Neural cell (in vitro differentiated cells): ENCODE data around the gene RPS6KA2. TPM values are rescaled to one million over a fixed set of nuclear protein-coding genes. Genes with fewer than 3 reads are reported as not detected.

Experiments
- H2AFZ ChIP-seq: fragments of 200-600, 300-800 bp; sonication (generic), shearing (Covaris generic); 2 replicates; pipeline ENCODE4 v1.6.0; 2014; ENCODE audit warnings: low read depth, mild to moderate bottlenecking, antibody characterized with exemption, low read length, moderate library complexity
- H3F3A ChIP-seq: fragments of 200-600 bp; shearing (Covaris generic); 2 replicates; pipeline ENCODE4 v1.6.1; 2016; ENCODE audit warnings: mild to moderate bottlenecking, moderate library complexity, mixed read lengths, antibody characterized with exemption, low read length; ENCODE audit not compliant: insufficient read depth, poor library complexity, severe bottlenecking
- H3K27ac ChIP-seq: fragments of 200-600, 300-800 bp; sonication (generic), shearing (Covaris generic); 2 replicates; pipeline ENCODE4 v1.5.1; 2014; ENCODE audit warnings: mild to moderate bottlenecking, low read length, moderate library complexity
- H3K27me3 ChIP-seq: fragments of 300-800, 200-600 bp; sonication (generic), shearing (Covaris generic); 2 replicates; pipeline ENCODE4 v1.6.0; 2014; ENCODE audit warnings: mild to moderate bottlenecking, low read depth, low read length, moderate library complexity; ENCODE audit not compliant: insufficient read depth
- H3K36me3 ChIP-seq: fragments of 300-800, 200-600 bp; sonication (generic), shearing (Covaris generic); 2 replicates; pipeline ENCODE4 v1.5.1; 2014; ENCODE audit warnings: mild to moderate bottlenecking, antibody characterized with exemption, low read length, moderate library complexity; ENCODE audit not compliant: insufficient read depth
- H3K4me2 ChIP-seq: fragments of 300-800, 200-600 bp; sonication (generic), shearing (Covaris generic); 2 replicates; pipeline ENCODE4 v1.6.0; 2014; ENCODE audit warnings: mild to moderate bottlenecking, low read length
- H3K4me3 ChIP-seq: fragments of 300-800, 200-600 bp; sonication (generic), shearing (Covaris generic); 2 replicates; pipeline ENCODE4 v1.5.1; 2014; ENCODE audit warnings: mild to moderate bottlenecking, low read length, moderate library complexity
- H3K79me2 ChIP-seq: fragments of 200-600 bp; shearing (Covaris generic); replicated peaks from 2 replicates; pipeline ENCODE4 v1.6.0; 2014; ENCODE audit warnings: mild to moderate bottlenecking, low read length, moderate library complexity; ENCODE audit not compliant: insufficient read depth
- H3K9ac ChIP-seq: fragments of 300-800, 200-600 bp; sonication (generic), shearing (Covaris generic); 2 replicates; pipeline ENCODE4 v1.6.1; 2016; ENCODE audit warnings: mild to moderate bottlenecking, low read length, mixed read lengths
- H3K9me2 ChIP-seq: fragments of 200-600 bp; shearing (Covaris generic); 2 replicates; pipeline ENCODE4 v1.6.1; 2016; ENCODE audit warnings: mild to moderate bottlenecking, low read length, mixed read lengths; ENCODE audit not compliant: insufficient read depth
- H3K9me3 ChIP-seq: fragments of 200-600, 300-800 bp; sonication (generic), shearing (Covaris generic); 2 replicates; pipeline ENCODE4 v1.6.1; 2016; ENCODE audit warnings: mild to moderate bottlenecking, mixed run types, low read length, moderate library complexity, mixed read lengths
- H4K20me1 ChIP-seq: fragments of 200-600 bp; shearing (Covaris generic); 2 replicates; pipeline ENCODE4 v1.6.1; 2016; ENCODE audit warnings: mild to moderate bottlenecking, mixed run types; ENCODE audit not compliant: insufficient read depth
- EP300 ChIP-seq: fragments of 450-650 bp; conservative IDR thresholded peaks from 2 replicates; pipeline ENCODE4 v1.6.1; 2014; ENCODE audit warnings: antibody characterized with exemption, mild to moderate bottlenecking, moderate library complexity; ENCODE audit not compliant: poor library complexity, severe bottlenecking
- EZH2 ChIP-seq: fragments of 200-600, 300-800 bp; shearing (Covaris generic), sonication (generic); IDR thresholded peaks from 2 replicates; pipeline ENCODE4 v1.6.1; 2014; ENCODE audit warnings: antibody characterized with exemption, low read length, borderline replicate concordance, mild to moderate bottlenecking; ENCODE audit not compliant: insufficient read depth, poor library complexity, severe bottlenecking
- MXI1 ChIP-seq: fragments of 450-650 bp; conservative IDR thresholded peaks from 2 replicates; pipeline ENCODE4 v1.6.1; 2014; ENCODE audit warnings: antibody characterized with exemption, mild to moderate bottlenecking; ENCODE audit not compliant: poor library complexity, severe bottlenecking
- POLR2AphosphoS5 ChIP-seq: IDR thresholded peaks from 2 replicates; pipeline ENCODE4 v1.6.1; 2012
- RAD21 ChIP-seq: fragments of 450-650 bp; conservative IDR thresholded peaks from 2 replicates; pipeline ENCODE4 v1.6.1; 2014; ENCODE audit warnings: antibody characterized with exemption, mild to moderate bottlenecking, moderate library complexity
- SMC3 ChIP-seq: fragments of 450-650 bp; conservative IDR thresholded peaks from 2 replicates; pipeline ENCODE4 v1.6.1; 2014; ENCODE audit warnings: antibody characterized with exemption, mild to moderate bottlenecking, moderate library complexity; ENCODE audit not compliant: poor library complexity
- TAF1 ChIP-seq: IDR thresholded peaks from 2 replicates; pipeline ENCODE4 v1.6.1; 2012; ENCODE audit warnings: low read depth
- polyA plus RNA-seq: library from polyadenylated mRNA; depleted of rRNA; stranded (reverse); fragments of >200 nt; gene quantifications from 2 replicates; pipeline ENCODE4 v1.2.3, GENCODE V29; 2014
- TF ChIP-seq, protein P1 (sequence below): IDR thresholded peaks from 2 replicates; pipeline ENCODE4 v1.6.1; 2012; ENCODE audit warnings: borderline replicate concordance
- TF ChIP-seq, protein P2 (sequence below): fragments of 450-650 bp; IDR thresholded peaks from 2 replicates; pipeline ENCODE4 v1.5.1; 2014; ENCODE audit warnings: antibody characterized with exemption, mild to moderate bottlenecking, moderate library complexity; ENCODE audit not compliant: poor library complexity, severe bottlenecking

RPS6KA2 gene
- polyA plus RNA-seq, 1 donor from 2014 or later = 34.3 TPM

DNA sequence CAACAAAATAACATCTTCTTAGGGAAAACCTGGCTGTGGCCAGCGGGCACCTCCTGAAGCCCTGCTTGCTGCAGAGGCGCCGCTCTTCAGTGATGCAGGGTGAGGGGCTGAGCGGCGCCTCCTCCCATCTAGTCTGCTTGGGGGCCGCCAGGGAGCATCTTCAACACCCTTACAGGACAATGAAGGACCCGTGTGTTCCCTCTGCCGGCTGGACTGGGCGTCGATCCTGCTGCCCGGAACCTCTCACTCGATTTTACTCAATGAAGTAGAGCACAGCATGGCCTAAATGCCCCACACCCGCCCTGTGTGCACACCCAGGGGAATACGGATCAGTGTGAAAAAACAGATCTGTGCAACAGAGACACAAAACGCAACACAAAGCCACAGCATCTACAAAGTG, 215.8 kb downstream of the RPS6KA2 start:
- H3K9ac ChIP-seq = no peak overlapping the region
- no peaks in the 10 kb centered on the region for H3F3A ChIP-seq
- no peaks in the 10 kb centered on the region for H3K79me2 ChIP-seq
- H3K27me3 ChIP-seq = no peaks in the 10 kb centered on the region
- TF ChIP-seq EP300 = no peak
- TF ChIP-seq RAD21 = no peak
- no peak for TF ChIP-seq TAF1
- TF ChIP-seq, protein P1, sequence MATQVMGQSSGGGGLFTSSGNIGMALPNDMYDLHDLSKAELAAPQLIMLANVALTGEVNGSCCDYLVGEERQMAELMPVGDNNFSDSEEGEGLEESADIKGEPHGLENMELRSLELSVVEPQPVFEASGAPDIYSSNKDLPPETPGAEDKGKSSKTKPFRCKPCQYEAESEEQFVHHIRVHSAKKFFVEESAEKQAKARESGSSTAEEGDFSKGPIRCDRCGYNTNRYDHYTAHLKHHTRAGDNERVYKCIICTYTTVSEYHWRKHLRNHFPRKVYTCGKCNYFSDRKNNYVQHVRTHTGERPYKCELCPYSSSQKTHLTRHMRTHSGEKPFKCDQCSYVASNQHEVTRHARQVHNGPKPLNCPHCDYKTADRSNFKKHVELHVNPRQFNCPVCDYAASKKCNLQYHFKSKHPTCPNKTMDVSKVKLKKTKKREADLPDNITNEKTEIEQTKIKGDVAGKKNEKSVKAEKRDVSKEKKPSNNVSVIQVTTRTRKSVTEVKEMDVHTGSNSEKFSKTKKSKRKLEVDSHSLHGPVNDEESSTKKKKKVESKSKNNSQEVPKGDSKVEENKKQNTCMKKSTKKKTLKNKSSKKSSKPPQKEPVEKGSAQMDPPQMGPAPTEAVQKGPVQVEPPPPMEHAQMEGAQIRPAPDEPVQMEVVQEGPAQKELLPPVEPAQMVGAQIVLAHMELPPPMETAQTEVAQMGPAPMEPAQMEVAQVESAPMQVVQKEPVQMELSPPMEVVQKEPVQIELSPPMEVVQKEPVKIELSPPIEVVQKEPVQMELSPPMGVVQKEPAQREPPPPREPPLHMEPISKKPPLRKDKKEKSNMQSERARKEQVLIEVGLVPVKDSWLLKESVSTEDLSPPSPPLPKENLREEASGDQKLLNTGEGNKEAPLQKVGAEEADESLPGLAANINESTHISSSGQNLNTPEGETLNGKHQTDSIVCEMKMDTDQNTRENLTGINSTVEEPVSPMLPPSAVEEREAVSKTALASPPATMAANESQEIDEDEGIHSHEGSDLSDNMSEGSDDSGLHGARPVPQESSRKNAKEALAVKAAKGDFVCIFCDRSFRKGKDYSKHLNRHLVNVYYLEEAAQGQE = no peak
- TF ChIP-seq, protein P2, sequence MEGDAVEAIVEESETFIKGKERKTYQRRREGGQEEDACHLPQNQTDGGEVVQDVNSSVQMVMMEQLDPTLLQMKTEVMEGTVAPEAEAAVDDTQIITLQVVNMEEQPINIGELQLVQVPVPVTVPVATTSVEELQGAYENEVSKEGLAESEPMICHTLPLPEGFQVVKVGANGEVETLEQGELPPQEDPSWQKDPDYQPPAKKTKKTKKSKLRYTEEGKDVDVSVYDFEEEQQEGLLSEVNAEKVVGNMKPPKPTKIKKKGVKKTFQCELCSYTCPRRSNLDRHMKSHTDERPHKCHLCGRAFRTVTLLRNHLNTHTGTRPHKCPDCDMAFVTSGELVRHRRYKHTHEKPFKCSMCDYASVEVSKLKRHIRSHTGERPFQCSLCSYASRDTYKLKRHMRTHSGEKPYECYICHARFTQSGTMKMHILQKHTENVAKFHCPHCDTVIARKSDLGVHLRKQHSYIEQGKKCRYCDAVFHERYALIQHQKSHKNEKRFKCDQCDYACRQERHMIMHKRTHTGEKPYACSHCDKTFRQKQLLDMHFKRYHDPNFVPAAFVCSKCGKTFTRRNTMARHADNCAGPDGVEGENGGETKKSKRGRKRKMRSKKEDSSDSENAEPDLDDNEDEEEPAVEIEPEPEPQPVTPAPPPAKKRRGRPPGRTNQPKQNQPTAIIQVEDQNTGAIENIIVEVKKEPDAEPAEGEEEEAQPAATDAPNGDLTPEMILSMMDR = no peak
- no peak for TF ChIP-seq POLR2AphosphoS5
- no peak for TF ChIP-seq MXI1
- no peak for TF ChIP-seq EZH2
- TF ChIP-seq SMC3 = no peak
- no peak overlapping the region for H2AFZ ChIP-seq
- H3K4me2 ChIP-seq = no peak overlapping the region
- no peaks in the 10 kb centered on the region for H3K9me3 ChIP-seq
- H3K36me3 ChIP-seq = no peaks in the 10 kb centered on the region
- H3K4me3 ChIP-seq = no peak overlapping the region
- H3K27ac ChIP-seq = no peak overlapping the region
- no peaks in the 10 kb centered on the region for H3K9me2 ChIP-seq
- no peaks in the 10 kb centered on the region for H4K20me1 ChIP-seq

DNA sequence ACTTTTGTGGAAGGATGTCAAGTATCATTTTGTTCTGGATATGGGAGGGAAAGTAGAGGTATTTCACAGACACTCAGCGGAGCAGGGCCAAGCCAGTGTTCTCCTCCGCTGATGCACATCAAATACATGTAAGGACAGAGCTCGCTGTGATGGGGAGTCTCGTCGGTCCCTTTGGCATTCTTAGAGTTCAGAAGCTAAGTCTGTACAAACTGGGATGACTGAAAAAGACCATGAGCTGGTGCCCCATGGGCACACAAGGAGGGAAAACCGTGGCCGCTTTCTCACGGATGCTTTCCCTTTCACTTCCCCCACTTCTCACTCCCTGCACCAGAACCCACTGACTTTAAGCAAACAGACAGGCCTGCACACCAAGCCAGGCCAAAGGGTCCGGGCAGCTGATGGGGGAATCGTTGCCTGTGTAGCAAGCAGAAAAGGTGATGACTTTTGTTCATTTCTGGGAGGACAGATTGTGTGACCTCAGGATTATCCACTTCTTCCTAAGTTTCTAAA, 216.6 kb downstream of the RPS6KA2 start:
- no peak overlapping the region for H3K27ac ChIP-seq
- no peaks in the 10 kb centered on the region for H3K27me3 ChIP-seq
- no peaks in the 10 kb centered on the region for H3K9me3 ChIP-seq
- no peak overlapping the region for H3K4me2 ChIP-seq
- H4K20me1 ChIP-seq = no peaks in the 10 kb centered on the region
- no peak for TF ChIP-seq EP300
- no peak for TF ChIP-seq EZH2
- no peak for TF ChIP-seq SMC3
- TF ChIP-seq MXI1 = no peak
- TF ChIP-seq, protein P1 = no peak
- TF ChIP-seq TAF1 = no peak
- TF ChIP-seq RAD21 = no peak
- TF ChIP-seq POLR2AphosphoS5 = no peak
- TF ChIP-seq, protein P2 = no peak
- H3K4me3 ChIP-seq = no peak overlapping the region
- no peaks in the 10 kb centered on the region for H3F3A ChIP-seq
- H3K79me2 ChIP-seq = no peaks in the 10 kb centered on the region
- H2AFZ ChIP-seq = no peak overlapping the region
- no peaks in the 10 kb centered on the region for H3K36me3 ChIP-seq
- H3K9ac ChIP-seq = no peak overlapping the region
- H3K9me2 ChIP-seq = no peaks in the 10 kb centered on the region
